Liver (tissue), 9 donors: Measurements from ENCODE around the gene PCP4L1. TPM values are rescaled to one million over a fixed set of nuclear protein-coding genes. Genes with fewer than 3 reads are reported as not detected.

ENCODE experiments used
- DNase-seq: peaks from one replicate; pipeline ENCODE4 v3.0.0-alpha.2; 2017; ENCODE audit warnings: low spot score
- H3K27ac ChIP-seq, 2 donors: one replicate each; pipeline ENCODE4 v1.7.0; 2013; ENCODE audit warnings: inconsistent platforms in 2 of 2, low read length in 2 of 2, control low read depth in 1 of 2, low read depth in 1 of 2, mild to moderate bottlenecking in 1 of 2
- H3K27me3 ChIP-seq, 4 donors: one replicate each; pipeline versions ENCODE4 v1.6.1 to v1.7.0; 2013; ENCODE audit warnings: low read length in 3 of 4, inconsistent platforms in 1 of 4, mild to moderate bottlenecking in 1 of 4, moderate library complexity in 1 of 4; ENCODE audit not compliant: control insufficient read depth in 4 of 4, insufficient read depth in 4 of 4
- H3K36me3 ChIP-seq, 4 donors: one replicate each; pipeline versions ENCODE4 v1.6.1 to v1.7.0; 2013; ENCODE audit warnings: low read length in 3 of 4, mild to moderate bottlenecking in 3 of 4, low read depth in 1 of 4, moderate library complexity in 1 of 4; ENCODE audit not compliant: control insufficient read depth in 4 of 4, insufficient read depth in 3 of 4
- H3K4me1 ChIP-seq, 4 donors: one replicate each; pipeline versions ENCODE4 v1.6.1 to v1.7.0; 2013; ENCODE audit warnings: low read length in 3 of 4, mild to moderate bottlenecking in 3 of 4, moderate library complexity in 1 of 4; ENCODE audit not compliant: control insufficient read depth in 4 of 4, insufficient read depth in 4 of 4
- H3K4me3 ChIP-seq, 3 donors: one replicate each; pipeline versions ENCODE4 v1.6.1 to v1.7.0; 2013; ENCODE audit warnings: low read length in 3 of 3, control low read depth in 1 of 3, low read depth in 1 of 3, mild to moderate bottlenecking in 1 of 3
- H3K9ac ChIP-seq, 2 donors: one replicate each; pipeline ENCODE4 v1.7.0; 2013; ENCODE audit warnings: low read length in 2 of 2, mild to moderate bottlenecking in 2 of 2, moderate library complexity in 2 of 2, control low read depth in 1 of 2, low read depth in 1 of 2
- H3K9me3 ChIP-seq, 4 donors: one replicate each; pipeline versions ENCODE4 v1.6.1 to v1.7.0; 2013; ENCODE audit warnings: low read length in 3 of 4; ENCODE audit not compliant: control insufficient read depth in 4 of 4
- ATF3 ChIP-seq: IDR thresholded peaks from 2 replicates; pipeline ENCODE4 v1.6.1; 2016; ENCODE audit warnings: antibody characterized with exemption
- CTCF ChIP-seq: fragments of 150-350 bp; IDR thresholded peaks from 2 replicates; pipeline ENCODE4 v1.5.1; 2017; ENCODE audit warnings: improper control_type of control experiment, low read depth, low read length; ENCODE audit not compliant: missing input control
- EGR1 ChIP-seq, 2 donors: IDR thresholded peaks; 2 replicates each; pipeline ENCODE4 v1.6.1; 2016 to 2018; ENCODE audit warnings: antibody characterized with exemption in 2 of 2, low read depth in 2 of 2
- FOXA1 ChIP-seq: IDR thresholded peaks from 2 replicates; pipeline ENCODE4 v1.6.1; 2016; ENCODE audit warnings: antibody characterized with exemption
- FOXA2 ChIP-seq: IDR thresholded peaks from 2 replicates; pipeline ENCODE4 v1.6.1; 2016; ENCODE audit warnings: antibody characterized with exemption
- GABPA ChIP-seq, 2 donors: IDR thresholded peaks in 1 of 2; conservative IDR thresholded peaks in 1 of 2; 2 replicates each; pipeline ENCODE4 v1.6.1; 2016; ENCODE audit warnings: antibody characterized with exemption in 2 of 2, mild to moderate bottlenecking in 1 of 2, moderate library complexity in 1 of 2
- HNF4A ChIP-seq, 2 donors: conservative IDR thresholded peaks; 2 replicates each; pipeline ENCODE4 v1.6.1; 2016; ENCODE audit warnings: antibody characterized with exemption in 2 of 2, mild to moderate bottlenecking in 2 of 2
- HNF4G ChIP-seq: IDR thresholded peaks from 2 replicates; pipeline ENCODE4 v1.6.1; 2016; ENCODE audit warnings: antibody characterized with exemption
- JUND ChIP-seq, 2 donors: IDR thresholded peaks; 2 replicates each; pipeline ENCODE4 v1.6.1; 2016; ENCODE audit warnings: antibody characterized with exemption in 2 of 2
- MAX ChIP-seq: IDR thresholded peaks from 2 replicates; pipeline ENCODE4 v1.6.1; 2016; ENCODE audit warnings: antibody characterized with exemption
- NR2F2 ChIP-seq: IDR thresholded peaks from 2 replicates; pipeline ENCODE4 v1.6.1; 2016; ENCODE audit warnings: antibody characterized with exemption
- RAD21 ChIP-seq, 2 donors: IDR thresholded peaks; 2 replicates each; pipeline ENCODE4 v1.6.1; 2016; ENCODE audit warnings: antibody characterized with exemption in 2 of 2, mild to moderate bottlenecking in 2 of 2
- RXRA ChIP-seq, 2 donors: IDR thresholded peaks; 2 replicates each; pipeline ENCODE4 v1.6.1; 2017 to 2018; ENCODE audit warnings: antibody characterized with exemption in 2 of 2, mild to moderate bottlenecking in 1 of 2
- SP1 ChIP-seq: IDR thresholded peaks from 2 replicates; pipeline ENCODE4 v1.6.1; 2018; ENCODE audit warnings: antibody characterized with exemption, mild to moderate bottlenecking
- TAF1 ChIP-seq: conservative IDR thresholded peaks from 2 replicates; pipeline ENCODE4 v1.6.1; 2016; ENCODE audit warnings: antibody characterized with exemption, mild to moderate bottlenecking
- YY1 ChIP-seq: IDR thresholded peaks from 2 replicates; pipeline ENCODE4 v1.6.1; 2016; ENCODE audit warnings: antibody characterized with exemption, mild to moderate bottlenecking
- WGBS: extraction: QIAGEN DNeasy Blood & Tissue Kit; methylation state at CpG from one replicate; pipeline ENCODE4 v1.1.7; 2013; 5-methylcytosine and 5-hydroxymethylcytosine counted together
- polyA plus RNA-seq, 2 donors: library from polyadenylated mRNA; stranded (reverse) in 1 of 2; unstranded in 1 of 2; fragments of 200-250 nt in 1 of 2; fragments of >200 nt in 1 of 2; fragmentation: Nextera tagmentation in 1 of 2; extraction: Ambion mirVana in 1 of 2; gene quantifications; one replicate each; pipeline versions ENCODE4 v1.2.1 to v1.2.3, GENCODE V29; 2013 to 2015
- total RNA-seq, 2 donors: library from RNA; depleted of rRNA; stranded (reverse); fragments of >200 nt; gene quantifications; one replicate each; pipeline ENCODE4 v1.2.3, GENCODE V29; 2014
- TF ChIP-seq, protein P1 (sequence below): IDR thresholded peaks from 2 replicates; pipeline ENCODE4 v1.6.1; 2016; ENCODE audit warnings: antibody characterized with exemption, mild to moderate bottlenecking
- TF ChIP-seq, protein P2 (sequence below): IDR thresholded peaks from 2 replicates; pipeline ENCODE4 v1.6.1; 2016; ENCODE audit warnings: antibody characterized with exemption
- donor health status: healthy.
- donor health status: healthy.
- donor health status: healthy.
- donor health status: healthy.
- donor health status: healthy.

Gene PCP4L1
- total and polyA plus RNA-seq, 4 donors = 1.1 to 8.7 (median 5.0) TPM

DNA sequence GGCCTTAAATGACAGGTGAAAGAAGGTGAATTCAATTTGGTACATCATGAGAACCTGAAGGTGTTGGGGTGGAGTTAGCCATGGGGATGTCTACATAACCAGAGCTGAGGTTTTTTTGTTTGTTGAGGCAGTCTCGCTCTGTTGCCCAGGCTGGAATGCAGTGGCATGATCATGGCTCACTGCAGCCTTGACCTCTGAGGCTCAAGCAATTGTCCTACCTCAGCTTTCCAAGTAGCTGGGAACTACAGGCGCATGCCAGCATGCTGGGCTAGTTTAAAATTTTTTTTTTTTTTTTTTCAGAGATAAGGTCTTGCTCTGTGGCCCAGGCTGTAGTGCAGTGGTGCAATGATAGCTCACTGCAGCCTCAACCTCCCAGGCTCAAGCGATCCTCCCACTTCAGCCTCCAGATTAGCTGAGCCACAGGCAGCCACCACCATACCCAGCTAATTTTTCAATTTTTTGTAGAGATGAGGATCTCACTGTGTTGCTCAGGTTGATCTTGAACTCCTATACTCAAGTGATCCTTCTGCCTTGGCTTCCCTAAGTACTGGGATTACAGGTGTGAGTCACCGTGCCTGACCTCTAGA, 53.1 kb downstream of the PCP4L1 start (continued):
- no peak for TF ChIP-seq EGR1 (IDR thresholded peaks at IDR 0.05; ENCODE audit: low read depth in 2 of 2)
- no peak for TF ChIP-seq RAD21 (IDR thresholded peaks at IDR 0.05)

- H3K9me3 ChIP-seq = no peaks in the 10 kb centered on the region
- DNase-seq = no peak
- peak overlapping the region; percentile 79 to 93 (median 81) for H3K4me3 ChIP-seq
- H3K36me3 ChIP-seq = no peaks in the 10 kb centered on the region
- H3K4me1 ChIP-seq = peaks cover 5 to 32% (median 22%) of the 10 kb centered on the region in 4 donors
- TF ChIP-seq YY1 (no peak), HNF4G (no peak), TAF1 (no peak), JUND (IDR thresholded peaks at IDR 0.05) (no peak), ATF3 (no peak), RXRA (IDR thresholded peaks at IDR 0.05) (no peak), SP1 (no peak)
- H3K9ac ChIP-seq = peak overlapping the region; percentile 82 to 96
- 34% methylated on average over 28 of the region's 28 CpGs for WGBS
- H3K27me3 ChIP-seq = no peaks in the 10 kb centered on the region
- H3K27ac ChIP-seq = peak overlapping the region; percentile 86 to 97
These were observed 55.1 kb downstream of the PCP4L1 start for GRCh38 chr1:161313554-161314200.

- H3K9ac ChIP-seq = peak within 1 kb of the TSS; percentile 82 to 96
- whole genome bisulfite sequencing = under 1% methylated on average over 45 of the region's 45 CpGs
These were observed 55.8 kb downstream of the PCP4L1 start, which contains the start of gene SDHC for GRCh38 chr1:161314201-161314981. Gene SDHC (plus strand): TSS chr1:161314381. CDS start chr1:161314406, 25 bp downstream.

More at GRCh38 chr1:161314201-161314981, 55.8 kb downstream of the PCP4L1 start, which contains the start of gene SDHC:
- H3K27me3 ChIP-seq = no peaks in the 10 kb centered on the region
- H3K27ac ChIP-seq = peak within 1 kb of the TSS; percentile 86 to 97
- peak within 1 kb of the TSS; percentile 79 to 93 (median 81) for H3K4me3 ChIP-seq
- H3K9me3 ChIP-seq = no peaks in the 10 kb centered on the region
- TF ChIP-seq FOXA2 = no peak
- TF ChIP-seq JUND (IDR thresholded peaks at IDR 0.05) = no peak
- no peak for TF ChIP-seq MAX
- peak in 1 of 2 donors; percentile 49 for TF ChIP-seq RAD21 (IDR thresholded peaks at IDR 0.05)
- TF ChIP-seq ATF3 = peak; percentile 17
- TF ChIP-seq SP1 = peak; percentile 41
- TF ChIP-seq HNF4A (conservative IDR thresholded peaks at IDR 0.05) = peak; percentile 5 to 20
- no peak for TF ChIP-seq NR2F2
- TF ChIP-seq FOXA1 = no peak
- peak; percentile 79 for TF ChIP-seq TAF1
- no peak for TF ChIP-seq HNF4G
- peak; percentile 14 to 32 for TF ChIP-seq RXRA (IDR thresholded peaks at IDR 0.05)
- TF ChIP-seq GABPA (IDR thresholded peaks at IDR 0.05 in 1 of 2, conservative IDR thresholded peaks at IDR 0.05 in 1 of 2) = peak; percentile 84 to 94
- TF ChIP-seq, protein P1, sequence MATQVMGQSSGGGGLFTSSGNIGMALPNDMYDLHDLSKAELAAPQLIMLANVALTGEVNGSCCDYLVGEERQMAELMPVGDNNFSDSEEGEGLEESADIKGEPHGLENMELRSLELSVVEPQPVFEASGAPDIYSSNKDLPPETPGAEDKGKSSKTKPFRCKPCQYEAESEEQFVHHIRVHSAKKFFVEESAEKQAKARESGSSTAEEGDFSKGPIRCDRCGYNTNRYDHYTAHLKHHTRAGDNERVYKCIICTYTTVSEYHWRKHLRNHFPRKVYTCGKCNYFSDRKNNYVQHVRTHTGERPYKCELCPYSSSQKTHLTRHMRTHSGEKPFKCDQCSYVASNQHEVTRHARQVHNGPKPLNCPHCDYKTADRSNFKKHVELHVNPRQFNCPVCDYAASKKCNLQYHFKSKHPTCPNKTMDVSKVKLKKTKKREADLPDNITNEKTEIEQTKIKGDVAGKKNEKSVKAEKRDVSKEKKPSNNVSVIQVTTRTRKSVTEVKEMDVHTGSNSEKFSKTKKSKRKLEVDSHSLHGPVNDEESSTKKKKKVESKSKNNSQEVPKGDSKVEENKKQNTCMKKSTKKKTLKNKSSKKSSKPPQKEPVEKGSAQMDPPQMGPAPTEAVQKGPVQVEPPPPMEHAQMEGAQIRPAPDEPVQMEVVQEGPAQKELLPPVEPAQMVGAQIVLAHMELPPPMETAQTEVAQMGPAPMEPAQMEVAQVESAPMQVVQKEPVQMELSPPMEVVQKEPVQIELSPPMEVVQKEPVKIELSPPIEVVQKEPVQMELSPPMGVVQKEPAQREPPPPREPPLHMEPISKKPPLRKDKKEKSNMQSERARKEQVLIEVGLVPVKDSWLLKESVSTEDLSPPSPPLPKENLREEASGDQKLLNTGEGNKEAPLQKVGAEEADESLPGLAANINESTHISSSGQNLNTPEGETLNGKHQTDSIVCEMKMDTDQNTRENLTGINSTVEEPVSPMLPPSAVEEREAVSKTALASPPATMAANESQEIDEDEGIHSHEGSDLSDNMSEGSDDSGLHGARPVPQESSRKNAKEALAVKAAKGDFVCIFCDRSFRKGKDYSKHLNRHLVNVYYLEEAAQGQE = peak; percentile 79
- TF ChIP-seq, protein P2, sequence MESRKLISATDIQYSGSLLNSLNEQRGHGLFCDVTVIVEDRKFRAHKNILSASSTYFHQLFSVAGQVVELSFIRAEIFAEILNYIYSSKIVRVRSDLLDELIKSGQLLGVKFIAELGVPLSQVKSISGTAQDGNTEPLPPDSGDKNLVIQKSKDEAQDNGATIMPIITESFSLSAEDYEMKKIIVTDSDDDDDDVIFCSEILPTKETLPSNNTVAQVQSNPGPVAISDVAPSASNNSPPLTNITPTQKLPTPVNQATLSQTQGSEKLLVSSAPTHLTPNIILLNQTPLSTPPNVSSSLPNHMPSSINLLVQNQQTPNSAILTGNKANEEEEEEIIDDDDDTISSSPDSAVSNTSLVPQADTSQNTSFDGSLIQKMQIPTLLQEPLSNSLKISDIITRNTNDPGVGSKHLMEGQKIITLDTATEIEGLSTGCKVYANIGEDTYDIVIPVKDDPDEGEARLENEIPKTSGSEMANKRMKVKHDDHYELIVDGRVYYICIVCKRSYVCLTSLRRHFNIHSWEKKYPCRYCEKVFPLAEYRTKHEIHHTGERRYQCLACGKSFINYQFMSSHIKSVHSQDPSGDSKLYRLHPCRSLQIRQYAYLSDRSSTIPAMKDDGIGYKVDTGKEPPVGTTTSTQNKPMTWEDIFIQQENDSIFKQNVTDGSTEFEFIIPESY = no peak
- TF ChIP-seq CTCF = peak; percentile 21
- TF ChIP-seq YY1 = peak; percentile 99
- peak in 1 of 2 donors; percentile 63 for TF ChIP-seq EGR1 (IDR thresholded peaks at IDR 0.05; ENCODE audit: low read depth in 2 of 2)
- no peaks in the 10 kb centered on the region for H3K36me3 ChIP-seq
- peak; percentile 87 for DNase-seq
- peaks cover 7 to 35% (median 23%) of the 10 kb centered on the region in 4 donors for H3K4me1 ChIP-seq
